Measurements from ENCODE around the gene RIPOR3. TPM values are rescaled to one million over a fixed set of nuclear protein-coding genes. Genes with fewer than 3 reads are reported as not detected.
"Not testable (repeated sequence)": the region's sequence is repeated elsewhere in the genome, so short reads cannot be mapped to it uniquely, and the experiment has no call there.

RIPOR3 gene
- total and polyA plus RNA-seq, 2 experiments from 2014 or later: 5.6 to 5.7 TPM

GRCh38 chr20:50715694-50716093 lies 24.4 kb upstream of the RIPOR3 start:
- DNase-seq (ENCODE audit: low spot score): no peak
- Histone ChIP-seq H3K27ac (no peak overlapping the region), H3K4me3 (no peak overlapping the region), H3K4me2 (no peak overlapping the region), H3K79me2 (no peaks in the 10 kb centered on the region), H3K36me3 (replicated peaks; ENCODE audit: insufficient read depth, low read depth) (no peaks in the 10 kb centered on the region), H4K20me1 (ENCODE audit: insufficient read depth, poor library complexity, severe bottlenecking) (no peaks in the 10 kb centered on the region), H2AFZ (no peak overlapping the region), H3K27me3 (no peaks in the 10 kb centered on the region), H3K9me2 (replicated peaks; ENCODE audit: insufficient read depth) (no peaks in the 10 kb centered on the region), H3K9me3 (ENCODE audit: low read depth) (no peaks in the 10 kb centered on the region), H3K4me1 (ENCODE audit: insufficient read depth) (peaks cover 3% of the 10 kb centered on the region)
- 89% methylated on average over 3 of the region's 3 CpGs for WGBS (ENCODE audit: low lambda C conversion rate, missing lambda C conversion rate)
- no peak for TF ChIP-seq CTCF (IDR thresholded peaks at IDR 0.05; ENCODE audit: poor library complexity)
- TF ChIP-seq EZH2 (IDR thresholded peaks at IDR 0.05; ENCODE audit: borderline replicate concordance): no peak
- TF ChIP-seq EZH2phosphoT487 (IDR thresholded peaks at IDR 0.05; ENCODE audit: low read depth, severe bottlenecking, unreplicated experiment): no peak

GRCh38 chr20:50714426-50714825 lies 23.1 kb upstream of the RIPOR3 start:
- not testable (repeated sequence) for DNase-seq (ENCODE audit: low spot score); H3K27ac ChIP-seq; H3K9me3 ChIP-seq (ENCODE audit: low read depth); H2AFZ ChIP-seq; H4K20me1 ChIP-seq (ENCODE audit: insufficient read depth, poor library complexity, severe bottlenecking); H3K27me3 ChIP-seq; H3K36me3 ChIP-seq (replicated peaks; ENCODE audit: insufficient read depth, low read depth); H3K9me2 ChIP-seq (replicated peaks; ENCODE audit: insufficient read depth); H3K79me2 ChIP-seq; H3K4me3 ChIP-seq; H3K4me1 ChIP-seq (ENCODE audit: insufficient read depth); H3K4me2 ChIP-seq
- 95% methylated on average over 12 of the region's 12 CpGs for WGBS (ENCODE audit: low lambda C conversion rate, missing lambda C conversion rate)

- Histone ChIP-seq H3K79me2 (no peaks in the 10 kb centered on the region), H4K20me1 (ENCODE audit: insufficient read depth, poor library complexity, severe bottlenecking) (no peaks in the 10 kb centered on the region), H3K9me3 (ENCODE audit: low read depth) (no peaks in the 10 kb centered on the region), H3K4me1 (ENCODE audit: insufficient read depth) (peaks cover 9% of the 10 kb centered on the region), H3K4me3 (no peak overlapping the region), H3K27ac (no peak overlapping the region), H3K27me3 (no peaks in the 10 kb centered on the region), H2AFZ (no peak overlapping the region), H3K9me2 (replicated peaks; ENCODE audit: insufficient read depth) (no peaks in the 10 kb centered on the region), H3K36me3 (replicated peaks; ENCODE audit: insufficient read depth, low read depth) (no peaks in the 10 kb centered on the region), H3K4me2 (no peak overlapping the region)
- TF ChIP-seq EZH2phosphoT487 (IDR thresholded peaks at IDR 0.05; ENCODE audit: low read depth, severe bottlenecking, unreplicated experiment) (no peak), CTCF (IDR thresholded peaks at IDR 0.05; ENCODE audit: poor library complexity) (peak; percentile 49), EZH2 (IDR thresholded peaks at IDR 0.05; ENCODE audit: borderline replicate concordance) (no peak)
- peak; percentile 59 for DNase-seq (ENCODE audit: low spot score)
- 50% methylated on average over 7 of the region's 7 CpGs for WGBS (ENCODE audit: low lambda C conversion rate, missing lambda C conversion rate)
These were observed 22.3 kb upstream of the RIPOR3 start for GRCh38 chr20:50713657-50714101.

GRCh38 chr20:50712771-50713656 lies 21.7 kb upstream of the RIPOR3 start:
- H3K36me3 ChIP-seq (replicated peaks; ENCODE audit: insufficient read depth, low read depth): no peaks in the 10 kb centered on the region
- DNase-seq (ENCODE audit: low spot score): no peak
- no peaks in the 10 kb centered on the region for H3K27me3 ChIP-seq
- no peak overlapping the region for H3K4me3 ChIP-seq
- WGBS (ENCODE audit: low lambda C conversion rate, missing lambda C conversion rate): 81% methylated on average over 7 of the region's 7 CpGs
- no peaks in the 10 kb centered on the region for H3K9me3 ChIP-seq (ENCODE audit: low read depth)
- H3K9me2 ChIP-seq (replicated peaks; ENCODE audit: insufficient read depth): no peaks in the 10 kb centered on the region
- peaks cover 9% of the 10 kb centered on the region for H3K4me1 ChIP-seq (ENCODE audit: insufficient read depth)
- H4K20me1 ChIP-seq (ENCODE audit: insufficient read depth, poor library complexity, severe bottlenecking): no peaks in the 10 kb centered on the region
- no peak overlapping the region for H3K27ac ChIP-seq
- no peak overlapping the region for H3K4me2 ChIP-seq
- no peak overlapping the region for H2AFZ ChIP-seq
- H3K79me2 ChIP-seq: no peaks in the 10 kb centered on the region
- no peak for TF ChIP-seq EZH2 (IDR thresholded peaks at IDR 0.05; ENCODE audit: borderline replicate concordance)
- TF ChIP-seq CTCF (IDR thresholded peaks at IDR 0.05; ENCODE audit: poor library complexity): no peak
- no peak for TF ChIP-seq EZH2phosphoT487 (IDR thresholded peaks at IDR 0.05; ENCODE audit: low read depth, severe bottlenecking, unreplicated experiment)

Measured in hepatocyte (in vitro differentiated cells).